HG03520 (cell line): ENCODE data around the gene ELMOD3.
"Not testable (repeated sequence)": the region's sequence is repeated elsewhere in the genome, so short reads cannot be mapped to it uniquely, and the experiment has no call there.

ENCODE experiments used
- ATAC-seq: cut with Tn5 transposase; IDR thresholded peaks from one replicate; pipeline ENCODE4 v1.9.1; 2021; ENCODE audit warnings: mild to moderate bottlenecking, moderate library complexity; ENCODE audit not compliant: unreplicated experiment

Gene ELMOD3

GRCh38 chr2:85439569-85439968, 85.0 kb downstream of the ELMOD3 start:
- ATAC-seq = not testable (repeated sequence)

- no peak for ATAC-seq
Observed at GRCh38 chr2:85439986-85440385, 85.4 kb downstream of the ELMOD3 start.

- no peak for ATAC-seq
Observed at GRCh38 chr2:85440729-85441128, 86.2 kb downstream of the ELMOD3 start.
